ENCODE measurements around the gene CCDC188.

DNA sequence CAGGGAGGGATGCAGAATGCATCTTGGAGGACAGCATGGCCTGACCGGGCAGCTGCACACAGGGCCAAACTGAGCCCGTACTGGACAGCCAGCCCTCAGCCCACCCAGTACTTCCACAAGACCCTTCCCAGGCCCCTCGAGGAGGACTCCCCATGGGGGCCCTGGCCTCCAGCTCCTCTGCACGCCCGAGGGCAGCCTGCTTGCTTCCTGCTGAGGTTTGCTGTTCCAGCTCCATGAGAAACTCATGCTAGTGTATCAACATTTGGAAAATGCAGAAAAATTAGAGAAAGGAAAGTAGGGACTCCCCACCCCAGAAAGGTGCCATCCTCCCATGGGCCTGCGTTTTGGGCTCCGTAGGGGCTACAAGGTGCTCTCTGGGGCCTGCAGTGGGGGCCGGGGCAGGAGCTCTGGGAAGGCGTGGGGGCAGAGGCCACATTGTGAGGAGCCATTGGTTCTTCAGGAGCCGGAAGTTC lies 21.3 kb upstream of the CCDC188 start:
- TF ChIP-seq CTCF (optimal IDR thresholded peaks at IDR 0.05 in 1 of 3, IDR thresholded peaks at IDR 0.05 in 1 of 3, conservative IDR thresholded peaks at IDR 0.05 in 1 of 3; ENCODE audit: extremely low read depth in 1 of 3, insufficient read depth in 2 of 3, low read length in 3 of 3) (no peak), EZH2 (IDR thresholded peaks at IDR 0.05; ENCODE audit: low read length) (no peak)

Data from keratinocyte (primary cell).